ENCODE measurements around the gene LARGE1.

LARGE1 gene

GRCh38 chr22:33329398-33329797 is 590.9 kb downstream of the LARGE1 start:
- no peak for DNase-seq (ENCODE audit: low read depth, low spot score)
- in situ Hi-C loops (cut with HindIII; ENCODE audit: low sequenced_read_pairs): no loop called here
- TF ChIP-seq CTCF (IDR thresholded peaks at IDR 0.05; ENCODE audit: low read depth, low read length): no peak
- no peak overlapping the region for H3K4me3 ChIP-seq (ENCODE audit: low read depth, low read length)

GRCh38 chr22:33328789-33329296 is 591.4 kb downstream of the LARGE1 start:
- in situ Hi-C loops (cut with HindIII; ENCODE audit: low sequenced_read_pairs): no loop called here
- no peak for TF ChIP-seq CTCF (IDR thresholded peaks at IDR 0.05; ENCODE audit: low read depth, low read length)
- peak; percentile 50 for DNase-seq (ENCODE audit: low read depth, low spot score)
- H3K4me3 ChIP-seq (ENCODE audit: low read depth, low read length): no peak overlapping the region

GRCh38 chr22:33327348-33327860 is 592.9 kb downstream of the LARGE1 start:
- no peak for TF ChIP-seq CTCF (IDR thresholded peaks at IDR 0.05; ENCODE audit: low read depth, low read length)
- in situ Hi-C loops (cut with HindIII; ENCODE audit: low sequenced_read_pairs): no loop called here
- H3K4me3 ChIP-seq (ENCODE audit: low read depth, low read length): no peak overlapping the region

GRCh38 chr22:33326540-33327295 is 593.6 kb downstream of the LARGE1 start:
- no peak for TF ChIP-seq CTCF (IDR thresholded peaks at IDR 0.05; ENCODE audit: low read depth, low read length)
- DNase-seq (ENCODE audit: low read depth, low spot score): no peak
- in situ Hi-C loops (cut with HindIII; ENCODE audit: low sequenced_read_pairs): no loop called here
- H3K4me3 ChIP-seq (ENCODE audit: low read depth, low read length): no peak overlapping the region

More at GRCh38 chr22:33327348-33327860, 592.9 kb downstream of the LARGE1 start:
- no peak for DNase-seq (ENCODE audit: low read depth, low spot score)

GRCh38 chr22:33325232-33326004 is 594.9 kb downstream of the LARGE1 start:
- no peak overlapping the region for H3K4me3 ChIP-seq (ENCODE audit: low read depth, low read length)
- DNase-seq (ENCODE audit: low read depth, low spot score): no peak
- no peak for TF ChIP-seq CTCF (IDR thresholded peaks at IDR 0.05; ENCODE audit: low read depth, low read length)
- in situ Hi-C loops (cut with HindIII; ENCODE audit: low sequenced_read_pairs): no loop called here

- no peak overlapping the region for H3K4me3 ChIP-seq (ENCODE audit: low read depth, low read length)
- in situ Hi-C loops (cut with HindIII; ENCODE audit: low sequenced_read_pairs): no loop called here
- DNase-seq (ENCODE audit: low read depth, low spot score): no peak
- TF ChIP-seq CTCF (IDR thresholded peaks at IDR 0.05; ENCODE audit: low read depth, low read length): no peak
Observed at GRCh38 chr22:33324228-33324627, 596.0 kb downstream of the LARGE1 start.

Measured in astrocyte of the spinal cord (primary cell).